HG03280 (cell line): ENCODE measurements around the gene PNPLA5.
"Not testable (repeated sequence)": the region's sequence is repeated elsewhere in the genome, so short reads cannot be mapped to it uniquely, and the experiment has no call there.

Experiments
- ATAC-seq: cut with Tn5 transposase; IDR thresholded peaks from one replicate; pipeline ENCODE4 v1.9.1; 2021; ENCODE audit warnings: mild to moderate bottlenecking, moderate library complexity; ENCODE audit not compliant: unreplicated experiment

The PNPLA5 gene, protein sequence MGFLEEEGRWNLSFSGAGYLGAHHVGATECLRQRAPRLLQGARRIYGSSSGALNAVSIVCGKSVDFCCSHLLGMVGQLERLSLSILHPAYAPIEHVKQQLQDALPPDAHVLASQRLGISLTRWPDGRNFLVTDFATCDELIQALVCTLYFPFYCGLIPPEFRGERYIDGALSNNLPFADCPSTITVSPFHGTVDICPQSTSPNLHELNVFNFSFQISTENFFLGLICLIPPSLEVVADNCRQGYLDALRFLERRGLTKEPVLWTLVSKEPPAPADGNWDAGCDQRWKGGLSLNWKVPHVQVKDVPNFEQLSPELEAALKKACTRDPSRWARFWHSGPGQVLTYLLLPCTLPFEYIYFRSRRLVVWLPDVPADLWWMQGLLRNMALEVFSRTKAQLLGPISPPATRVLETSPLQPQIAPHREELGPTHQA

GRCh38 chr22:43891360-43892182 lies at the start of gene PNPLA5:
PNPLA5 (minus strand) TSS chr22:43892013; CDS start chr22:43891880, 133 bp downstream.
- ATAC-seq = no peak

DNA sequence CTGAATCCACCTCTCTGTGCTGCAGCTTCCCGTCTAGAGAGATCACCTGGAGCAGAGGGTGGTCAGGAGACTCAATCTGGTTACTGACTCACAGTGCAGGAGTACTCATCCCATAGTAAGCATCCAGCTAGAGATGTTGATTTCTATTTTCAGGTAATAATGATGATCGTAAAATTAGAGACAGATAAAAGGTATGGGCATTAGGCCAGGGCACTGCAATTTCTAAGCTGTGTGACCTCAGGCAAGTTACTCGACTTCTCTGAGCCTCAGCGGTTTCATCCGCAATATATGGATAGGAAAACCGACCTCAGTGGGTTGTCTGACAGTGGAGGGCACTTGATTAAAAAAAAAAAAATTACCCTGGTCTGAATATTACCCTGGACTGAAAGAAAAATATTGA lies 49.6 kb upstream of the PNPLA5 start:
- ATAC-seq = no peak

GRCh38 chr22:43931771-43932170 lies 40.0 kb upstream of the PNPLA5 start:
- no peak for ATAC-seq

GRCh38 chr22:43928908-43929307 lies 37.1 kb upstream of the PNPLA5 start:
- no peak for ATAC-seq

DNA sequence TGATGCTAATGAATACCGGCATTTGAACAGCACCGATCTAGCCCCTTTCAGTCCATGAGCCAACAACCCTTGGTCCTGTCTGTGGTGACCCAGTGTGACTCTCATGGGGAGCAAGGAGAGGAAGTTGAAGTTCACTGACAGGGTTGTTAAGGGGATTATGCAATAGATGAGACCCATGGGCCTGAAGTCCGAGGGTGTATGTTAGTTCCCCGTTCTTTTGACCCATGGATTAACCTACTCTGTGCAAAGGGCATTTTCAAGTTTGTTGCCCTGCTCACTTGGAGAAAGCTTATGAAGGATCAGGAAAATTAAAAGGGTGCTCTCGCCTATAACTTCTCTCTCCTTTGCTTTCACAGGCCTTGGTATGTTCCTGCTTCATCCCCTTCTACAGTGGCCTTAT lies 36.7 kb upstream of the PNPLA5 start:
- ATAC-seq = no peak

- no peak for ATAC-seq
Measured at GRCh38 chr22:43926349-43926710, 34.5 kb upstream of the PNPLA5 start.

DNA sequence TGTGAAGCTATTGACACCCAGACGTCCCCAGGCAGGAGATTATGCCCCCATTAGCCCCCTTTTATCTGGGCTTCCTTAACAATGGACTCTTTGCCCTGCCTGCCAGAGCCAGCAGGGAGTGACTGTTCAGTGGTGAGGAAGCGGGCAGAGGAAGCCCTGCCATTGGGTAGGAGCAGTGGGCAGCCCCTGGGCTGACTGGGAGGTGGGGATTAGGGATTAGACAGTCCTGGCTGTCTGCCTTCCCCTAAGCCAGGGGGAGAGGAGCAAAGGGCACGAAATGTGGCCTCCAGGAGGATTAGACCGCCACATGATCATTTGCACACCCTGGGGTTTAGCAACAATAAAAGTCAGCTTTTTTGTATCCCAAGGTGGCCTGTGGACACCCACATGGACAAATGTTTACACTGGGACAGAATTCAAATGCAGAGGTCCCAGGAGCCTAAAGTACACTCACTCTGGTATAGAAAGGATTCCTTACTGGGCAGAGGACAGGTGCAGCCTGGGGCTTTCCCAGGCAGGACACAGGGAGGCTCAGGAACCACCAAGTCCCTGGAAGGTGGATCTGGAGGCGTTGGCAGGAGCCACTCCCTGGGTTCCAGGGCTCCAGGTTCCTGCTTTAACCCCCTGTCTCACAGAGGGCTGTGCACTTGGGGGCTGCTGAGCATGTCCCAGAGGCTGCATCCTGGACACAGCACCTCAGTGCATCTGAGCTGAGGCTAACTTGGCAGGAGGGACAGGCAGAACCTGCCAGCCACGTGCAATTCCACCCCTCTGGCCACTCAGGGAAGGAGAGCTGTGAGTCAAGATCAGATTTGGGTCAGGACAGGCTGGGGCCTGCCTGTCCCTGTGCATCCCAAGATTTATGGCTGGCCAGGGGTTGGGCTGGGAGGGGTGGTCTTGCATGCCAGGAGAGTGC lies 33.9 kb upstream of the PNPLA5 start:
- ATAC-seq = no peak

GRCh38 chr22:43924877-43925276 lies 33.1 kb upstream of the PNPLA5 start:
- ATAC-seq = no peak

GRCh38 chr22:43923631-43924464 lies 32.0 kb upstream of the PNPLA5 start, which contains the start of gene PNPLA3:
PNPLA3 (plus strand) TSS chr22:43923805; CDS start chr22:43923912, 107 bp downstream.
- ATAC-seq = no peak

DNA sequence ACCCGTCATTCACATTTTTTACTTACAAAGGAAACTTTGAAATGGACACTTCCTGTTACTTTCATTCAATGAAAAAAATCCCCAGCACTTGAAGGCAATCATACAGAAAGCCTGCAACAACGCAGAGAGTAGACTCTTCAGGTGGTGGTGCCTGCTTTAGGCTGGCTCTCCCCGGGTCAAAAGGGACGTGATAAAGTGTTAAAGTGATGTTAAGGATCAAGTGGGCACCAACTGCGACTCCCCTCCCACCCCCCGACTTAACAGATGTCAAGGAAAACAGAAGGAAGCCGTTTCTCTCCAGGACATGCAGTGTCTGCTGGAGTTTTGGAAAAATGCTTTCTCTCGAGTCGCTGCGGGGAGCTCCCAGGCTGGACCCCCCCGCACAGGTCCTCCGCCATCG lies 31.4 kb upstream of the PNPLA5 start:
- ATAC-seq = no peak

DNA sequence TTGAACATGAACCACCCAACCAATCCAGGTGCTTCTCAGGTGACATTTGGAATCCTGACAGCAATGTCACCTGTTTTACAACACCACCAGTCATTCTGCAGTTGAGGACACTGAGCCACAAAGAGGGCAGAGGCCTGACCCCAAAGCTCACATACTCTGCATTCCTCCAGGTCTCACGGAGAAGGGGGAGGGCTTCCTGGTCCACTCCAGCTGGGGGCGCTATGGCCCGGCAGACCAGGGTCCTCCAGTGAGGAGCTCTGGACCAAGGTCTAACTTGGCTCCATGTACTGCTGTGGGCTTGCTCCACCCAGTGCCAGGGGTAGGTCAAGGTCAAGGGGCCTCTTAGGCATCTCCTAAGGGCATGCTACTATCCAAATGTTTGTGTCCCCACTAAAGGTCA lies 30.3 kb upstream of the PNPLA5 start:
- ATAC-seq = no peak

DNA sequence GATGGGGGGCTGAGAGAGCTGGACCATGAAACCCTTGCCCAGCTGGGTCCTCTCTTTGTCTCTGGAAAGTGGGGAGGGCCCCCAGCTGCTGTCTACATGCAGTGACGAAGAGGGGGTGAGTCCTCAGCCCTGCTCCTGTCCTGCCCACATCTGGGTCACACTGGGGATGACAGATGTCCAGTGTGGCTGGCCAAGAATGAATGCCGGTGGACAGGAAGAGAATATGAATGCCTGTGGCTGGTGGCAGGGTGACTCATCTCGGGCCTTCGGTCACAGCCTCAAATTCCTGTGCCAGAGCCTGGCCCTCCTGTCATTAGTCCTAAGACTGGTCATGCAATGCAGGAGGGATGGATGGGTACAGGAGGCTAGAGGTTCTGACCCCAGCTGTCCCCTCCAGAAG lies 29.6 kb upstream of the PNPLA5 start:
- ATAC-seq = no peak

DNA sequence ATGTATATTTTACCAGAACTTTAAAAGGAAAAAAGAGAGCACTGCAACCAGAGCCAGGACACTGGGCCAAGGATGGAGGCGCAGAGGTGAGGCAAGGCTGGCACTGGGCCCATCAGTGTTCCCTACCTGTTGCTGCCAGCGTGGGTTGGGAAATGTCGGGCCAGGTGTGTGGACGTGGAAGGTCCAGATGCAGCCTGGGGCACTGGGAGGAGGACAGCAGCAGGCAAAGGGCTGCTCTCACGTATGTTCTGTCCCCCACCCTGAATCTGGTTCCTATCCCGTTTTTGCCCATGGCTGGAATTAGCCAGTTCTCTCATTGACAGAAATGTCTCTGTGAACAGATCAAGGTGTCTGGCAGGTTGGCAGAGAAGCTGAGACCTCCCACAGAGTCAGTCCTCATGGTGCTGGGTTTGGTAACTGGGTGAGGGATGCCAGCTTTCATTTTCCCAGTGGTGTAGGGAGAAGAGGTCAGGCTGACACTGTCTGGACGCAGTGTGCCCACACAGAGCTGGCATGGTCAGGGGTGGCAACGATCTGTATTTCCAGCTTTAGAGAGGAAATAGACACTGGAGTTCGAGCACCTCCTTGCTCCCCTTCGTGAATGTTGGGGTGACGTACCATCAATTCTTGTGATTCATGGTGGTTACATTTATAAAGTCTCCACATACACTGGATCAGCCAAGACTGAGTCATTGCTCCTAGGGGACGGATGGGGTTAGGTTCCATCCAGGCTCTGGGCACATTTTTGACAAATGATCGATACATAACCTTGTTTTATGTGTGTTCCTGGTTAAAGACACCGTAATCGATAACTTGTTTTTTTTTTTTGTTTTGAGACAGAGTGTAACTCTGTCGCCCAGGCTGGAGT lies 27.5 kb upstream of the PNPLA5 start:
- no peak for ATAC-seq

GRCh38 chr22:43917521-43917920 lies 25.7 kb upstream of the PNPLA5 start:
- ATAC-seq = no peak

DNA sequence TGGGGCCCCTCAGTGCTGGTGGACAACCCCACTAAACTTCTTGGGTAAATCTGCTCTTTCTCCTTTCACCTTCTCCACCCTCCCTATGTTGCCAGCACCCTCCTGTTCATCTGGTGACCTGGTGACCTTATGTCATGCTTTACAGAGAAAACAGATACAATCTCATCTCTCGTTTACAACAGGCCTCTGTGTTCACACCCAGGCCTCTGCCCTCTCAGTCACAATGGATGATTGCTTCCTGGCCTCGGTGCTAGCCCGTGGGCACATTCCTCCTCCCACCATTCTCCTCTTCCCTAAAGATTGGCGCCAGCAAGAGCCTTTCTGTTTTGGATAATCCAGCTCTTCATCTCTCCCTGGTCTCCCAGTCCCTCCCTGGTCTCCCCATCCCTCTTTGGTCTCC lies 19.5 kb upstream of the PNPLA5 start:
- no peak for ATAC-seq

DNA sequence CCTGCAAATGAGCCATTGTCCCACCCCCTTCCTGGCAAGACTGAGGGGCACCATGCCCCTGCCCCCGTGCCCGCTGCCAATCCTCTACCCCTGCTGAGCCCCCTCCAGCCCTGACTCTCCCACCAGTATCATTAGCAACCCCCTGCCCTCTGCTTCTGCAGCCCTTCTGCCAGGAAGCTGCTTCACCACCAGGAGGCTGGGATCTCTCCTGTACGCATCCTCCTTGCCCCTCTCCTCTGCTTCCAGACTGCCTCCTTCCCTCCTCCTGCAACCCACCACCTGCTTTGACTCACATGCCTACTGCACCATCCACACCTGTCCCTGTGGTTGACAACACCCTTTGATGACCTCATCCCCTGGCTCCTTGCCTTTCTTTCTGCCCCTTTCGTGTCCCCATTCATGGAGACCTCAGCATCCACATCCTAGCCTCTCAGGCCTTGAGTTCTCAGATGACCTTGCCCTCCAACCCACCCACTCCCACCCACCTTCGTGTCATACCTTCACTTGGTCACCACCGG lies 18.4 kb upstream of the PNPLA5 start:
- no peak for ATAC-seq

DNA sequence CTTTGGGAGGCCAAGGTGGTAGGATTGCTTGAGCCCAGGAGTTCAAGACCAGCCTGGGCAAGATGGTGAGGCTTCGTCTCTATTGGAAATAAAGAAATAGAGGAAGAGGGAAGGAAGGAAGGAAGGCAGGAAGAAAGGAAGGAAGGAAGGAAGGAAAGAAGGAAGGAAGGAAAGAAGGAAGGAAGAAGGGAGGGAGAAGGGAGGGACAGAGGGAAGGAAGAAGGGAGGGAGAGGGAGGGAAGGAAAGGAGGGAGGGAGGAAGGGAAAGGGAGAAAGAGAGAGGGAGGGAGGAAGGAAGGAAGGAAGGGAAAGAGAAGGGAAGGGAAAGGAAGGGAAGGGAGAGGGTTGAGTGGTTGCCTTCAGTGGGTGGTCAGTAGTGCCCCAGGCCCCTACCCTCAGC lies 17.9 kb upstream of the PNPLA5 start:
- no peak for ATAC-seq

DNA sequence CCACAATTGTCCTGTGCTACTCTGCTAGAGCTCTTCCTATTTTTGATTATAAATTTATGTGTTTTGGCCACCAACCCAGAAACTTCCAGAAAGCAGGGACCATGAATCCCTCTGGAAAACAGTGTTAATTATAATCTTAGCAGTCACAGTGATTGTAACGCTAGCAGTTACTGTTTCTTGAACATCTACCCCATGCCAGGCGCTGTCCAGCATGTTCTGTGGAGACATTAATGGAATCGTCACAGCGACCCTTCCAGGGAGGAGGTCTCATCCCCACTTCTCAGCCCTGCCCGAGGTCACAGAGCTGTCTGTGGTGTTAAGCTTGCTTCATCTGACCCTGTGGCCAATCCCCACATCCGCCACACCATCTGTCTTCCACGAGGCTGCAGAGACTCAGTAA lies 13.9 kb upstream of the PNPLA5 start:
- ATAC-seq = no peak

DNA sequence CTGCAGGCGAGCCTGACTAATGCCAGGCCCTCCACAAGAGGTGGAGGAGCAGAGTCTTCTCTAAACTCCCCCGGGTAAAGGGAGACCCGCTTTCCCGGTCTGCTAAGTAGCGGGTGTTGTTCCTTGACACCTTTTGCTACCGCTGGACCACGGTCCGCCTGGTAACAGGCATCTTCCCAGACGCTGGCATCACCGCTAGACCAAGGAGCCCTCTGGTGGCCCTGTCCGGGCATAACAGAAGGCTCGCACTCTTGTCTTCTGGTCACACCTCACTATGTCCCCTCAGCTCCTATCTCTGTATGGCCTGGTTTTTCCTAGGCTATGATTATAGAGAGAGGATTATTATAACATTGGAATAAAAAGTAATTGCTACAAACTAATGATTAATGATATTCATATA lies 12.6 kb upstream of the PNPLA5 start:
- not testable (repeated sequence) for ATAC-seq
